K562 (cell line): ENCODE data around the gene CELSR1. TPM values are rescaled to one million over a fixed set of nuclear protein-coding genes. Genes with fewer than 3 reads are reported as not detected.

Experiments used
- ATAC-seq: fragments of 200-7000 bp; cut with Tn5 transposase; 3 replicates; pipeline ENCODE4 v1.9.1; 2020; ENCODE audit warnings: moderate library complexity
- BruUV-seq: library from RNA; stranded (reverse); fragments of 400-500 nt; replicated peaks from 2 replicates; lab custom pipeline; 2021; lab: Mats Ljungman, UMichigan
- CTCF ChIA-PET: fragments of 300-600 bp; formaldehyde crosslinking; extraction: SDS; loops from one replicate; lab custom pipeline; 2021; ENCODE audit warnings: low intra/inter-chr PET ratio; lab: Yijun Ruan, JAX
- POLR2A ChIA-PET: fragments of 300-600, 350-650 bp; sonication (Branson Sonifier 250); formaldehyde crosslinking; extraction: SDS; loops from one replicate; lab custom pipeline; 2021; ENCODE audit warnings: antibody characterized with exemption, inconsistent platforms; lab: Yijun Ruan, JAX
- DNase-seq, 4 experiments: peaks; one replicate each; pipeline versions ENCODE4 v3.0.0 to v3.0.0-alpha.2; 2011 to 2018; ENCODE audit warnings: low spot score in 3 of 4, mixed read lengths in 3 of 4; ENCODE audit errors: extremely low read depth in 1 of 4
- FAIRE-seq: peaks from 2 replicates; lab custom pipeline; 2011; peaks lifted over from hg19 to GRCh38; lab: Jason Lieb, UNC
- H2AFZ ChIP-seq: 2 replicates; pipeline ENCODE4 v1.6.0; 2011; ENCODE audit warnings: low read depth, low read length, control low read depth, inconsistent platforms
- H3K27ac ChIP-seq: fragments of 200-600 bp; 3 replicates; pipeline ENCODE4 v1.8.0; 2011; ENCODE audit warnings: low read depth, mild to moderate bottlenecking, control low read depth, inconsistent platforms, low read length, moderate library complexity, mixed read lengths; ENCODE audit errors: extremely low read depth
- H3K27me3 ChIP-seq, 2 experiments: fragments of 300-600 bp in 1 of 2; 2 replicates in 1 of 2; 3 replicates in 1 of 2; pipeline versions ENCODE4 v1.6.0 to v1.8.0; 2011; ENCODE audit warnings: inconsistent platforms in 2 of 2, low read length in 2 of 2, mild to moderate bottlenecking in 1 of 2, mixed read lengths in 1 of 2, moderate library complexity in 1 of 2; ENCODE audit not compliant: control insufficient read depth in 2 of 2, insufficient read depth in 2 of 2
- H3K36me3 ChIP-seq: fragments of 300-600 bp; 3 replicates; pipeline ENCODE4 v1.8.0; 2011; ENCODE audit warnings: mild to moderate bottlenecking, low read length, inconsistent platforms; ENCODE audit not compliant: control insufficient read depth, insufficient read depth
- H3K4me1 ChIP-seq, 2 experiments: fragments of 200-600 bp in 1 of 2; replicated peaks in 1 of 2; 2 replicates in 1 of 2; 3 replicates in 1 of 2; pipeline versions ENCODE4 v1.5.1 to v1.8.0; 2011; ENCODE audit warnings: inconsistent platforms in 2 of 2, low read length in 2 of 2, mild to moderate bottlenecking in 1 of 2, mixed read lengths in 1 of 2, moderate library complexity in 1 of 2; ENCODE audit not compliant: control insufficient read depth in 2 of 2, insufficient read depth in 2 of 2
- H3K4me2 ChIP-seq: 2 replicates; pipeline ENCODE4 v1.6.1; 2011; ENCODE audit warnings: low read length, control low read depth, inconsistent platforms, mixed read lengths; ENCODE audit not compliant: insufficient read depth
- H3K4me3 ChIP-seq: fragments of 200-600 bp; sonication (generic), shearing (Covaris generic); 2 replicates; pipeline ENCODE4 v1.5.1; 2016; ENCODE audit warnings: control low read depth, inconsistent platforms
- H3K79me2 ChIP-seq: fragments of 200-600 bp; 3 replicates; pipeline ENCODE4 v1.8.0; 2011; ENCODE audit warnings: low read length, inconsistent platforms; ENCODE audit not compliant: control insufficient read depth, insufficient read depth
- H3K9ac ChIP-seq, 2 experiments: 2 replicates each; pipeline versions ENCODE4 v1.6.0 to v1.6.1; 2011; ENCODE audit warnings: low read depth in 2 of 2, low read length in 2 of 2, control low read depth in 1 of 2, inconsistent platforms in 1 of 2, mild to moderate bottlenecking in 1 of 2, mixed read lengths in 1 of 2; ENCODE audit not compliant: insufficient read depth in 1 of 2
- H3K9me1 ChIP-seq: one replicate; pipeline ENCODE4 v1.6.0; 2011; ENCODE audit warnings: inconsistent platforms, mild to moderate bottlenecking, low read length, moderate library complexity; ENCODE audit not compliant: control insufficient read depth, insufficient read depth
- H3K9me3 ChIP-seq: replicated peaks from 2 replicates; pipeline ENCODE4 v1.5.1; 2011; ENCODE audit warnings: low read depth, low read length, inconsistent platforms; ENCODE audit not compliant: control insufficient read depth, insufficient read depth
- H4K20me1 ChIP-seq: replicated peaks from 2 replicates; pipeline ENCODE4 v1.6.1; 2011; ENCODE audit warnings: low read length, inconsistent platforms, mixed read lengths; ENCODE audit not compliant: control insufficient read depth, insufficient read depth
- CREB1 ChIP-seq, 2 experiments: sonication (generic) in 1 of 2; formaldehyde crosslinking in 1 of 2; IDR thresholded peaks; 2 replicates each; pipeline versions ENCODE4 v1.6.1 to v1.8.0; 2012 to 2022; ENCODE audit warnings: inconsistent platforms in 1 of 2, mild to moderate bottlenecking in 1 of 2, missing genetic modification reagents in 1 of 2, moderate library complexity in 1 of 2
- HNRNPL ChIP-seq: fragments of 200-400 bp; formaldehyde crosslinking; IDR thresholded peaks from 2 replicates; pipeline ENCODE4 v1.6.1; 2017; ENCODE audit warnings: low read depth, mild to moderate bottlenecking, low read length
- RBFOX2 ChIP-seq: fragments of 200-400 bp; formaldehyde crosslinking; IDR thresholded peaks from 2 replicates; pipeline ENCODE4 v1.6.1; 2017; ENCODE audit warnings: low read depth, mild to moderate bottlenecking, low read length, moderate library complexity
- SETDB1 ChIP-seq: IDR thresholded peaks from one replicate; pipeline ENCODE4 v1.6.1; 2012; ENCODE audit warnings: low read length, control low read depth, inconsistent platforms
- WGBS: fragments of 100-300 bp; shearing (Covaris generic); methylation state at CpG from one replicate; pipeline ENCODE4 v1.1.6; 2016; ENCODE audit warnings: low coverage, mixed read lengths; ENCODE audit not compliant: insufficient coverage; ENCODE audit errors: missing lambda C conversion rate; 5-methylcytosine and 5-hydroxymethylcytosine counted together
- in situ Hi-C: fragments of 300-500 bp; cut with MboI; formaldehyde crosslinking; loops from 4 replicates; pipeline ENCODE4 v1.15.0; 2018; ENCODE audit warnings: inconsistent platforms, mixed read lengths
- intact Hi-C: fragments of 100-400 bp; cut with micrococcal nuclease; formaldehyde crosslinking; loops from 2 replicates; pipeline ENCODE4 v1.14.2; 2022
- polyA plus RNA-seq, 8 experiments: library from polyadenylated mRNA; depleted of rRNA in 4 of 8; stranded (reverse) in 5 of 8; unstranded in 3 of 8; fragments of >200 nt; fragmentation: Nextera tagmentation in 2 of 8; fragmentation: Illumina TruSeq in 1 of 8; extraction: Ambion mirVana in 2 of 8; extraction: Trizol in 1 of 8; gene quantifications; 2 replicates each; pipeline versions ENCODE4 v1.2.1 to v1.2.3, GENCODE V29; 2011 to 2014; ENCODE audit warnings: inconsistent platforms in 1 of 8, missing spikeins in 1 of 8
- total RNA-seq, 7 experiments: library from RNA; depleted of rRNA in 6 of 7; stranded (reverse); fragments of >200 nt in 6 of 7; fragmentation: Illumina TruSeq in 2 of 7; extraction: Trizol in 2 of 7; gene quantifications; 2 replicates each; pipeline versions ENCODE4 v1.2.1 to v1.2.3, GENCODE V29; 2011 to 2021; ENCODE audit warnings: low replicate concordance in 1 of 7

CELSR1 gene
- total and polyA plus RNA-seq, 9 of the 15 experiments (the other 6 are each of a cell fraction or from before 2014, with no cell fraction given) = under 0.01 to 0.09 TPM; not detected in 7

GRCh38 chr22:46587061-46587460 lies 49.6 kb upstream of the CELSR1 start (continued):
- TF ChIP-seq CREB1 (IDR thresholded peaks at IDR 0.05) (no peak), CREB1 (CRISPR knock-in tag; IDR thresholded peaks at IDR 0.05) (no peak)

- no peak overlapping the region for H3K27ac ChIP-seq
Observed at GRCh38 chr22:46586531-46587011, 49.2 kb upstream of the CELSR1 start.

GRCh38 chr22:46586123-46586519 lies 48.7 kb upstream of the CELSR1 start:
- ATAC-seq = no peak
- Histone ChIP-seq H3K4me3 (no peak overlapping the region), H3K9ac (no peak overlapping the region; a peak in 1 of 4 replicates), H3K27ac (no peak overlapping the region), H3K4me2 (no peak overlapping the region), H4K20me1 (peaks cover 9% of the 10 kb centered on the region), H3K4me1 (peaks cover 7 to 70% of the 10 kb centered on the region in 2 experiments; a peak in 4 of 5 replicates), H3K36me3 (peaks cover 10% of the 10 kb centered on the region; the same call in 2 of the 3 replicates), H3K9me1 (no peaks in the 10 kb centered on the region), H3K9me3 (no peaks in the 10 kb centered on the region), H3K79me2 (peaks cover 80% of the 10 kb centered on the region), H3K27me3 (no peaks in the 10 kb centered on the region), H2AFZ (no peak overlapping the region)
- in situ Hi-C loops (no loop called here), intact Hi-C loops (no loop called here)
- DNase-seq = peak in 2 of 4 experiments; percentile 52
- ChIA-PET POLR2A (interaction anchor here (0.6 kb wide), 1 partner anchor 292 kb away, joined by 3 read pairs; no protein-coding TSS in a partner anchor), CTCF (no interaction called here)
- 100% methylated on average over 1 of the region's 12 CpGs for WGBS
- FAIRE-seq = no peak
- no TSS peak for BruUV-seq
- TF ChIP-seq HNRNPL (no peak), RBFOX2 (0 out of 2 replicates have a peak, but pooled peaks have one; percentile 7)

More at GRCh38 chr22:46586531-46587011, 49.2 kb upstream of the CELSR1 start:
- Histone ChIP-seq H3K4me1 (peaks cover 3 to 68% of the 10 kb centered on the region in 2 experiments; a peak in 4 of 5 replicates), H3K79me2 (peaks cover 79% of the 10 kb centered on the region), H3K9me3 (no peaks in the 10 kb centered on the region), H3K4me3 (no peak overlapping the region), H3K27me3 (no peaks in the 10 kb centered on the region), H4K20me1 (peaks cover 5% of the 10 kb centered on the region), H3K9ac (peak overlapping the region in 1 of 2 experiments; percentile 35; a peak in 1 of 4 replicates), H3K36me3 (peaks cover 5% of the 10 kb centered on the region; the same call in 2 of the 3 replicates), H2AFZ (no peak overlapping the region), H3K4me2 (no peak overlapping the region), H3K9me1 (no peaks in the 10 kb centered on the region)
- POLR2A ChIA-PET = interaction anchor here (0.6 kb wide), 1 partner anchor 291 kb away, joined by 3 read pairs; no protein-coding TSS in a partner anchor
- in situ Hi-C loops = no loop called here
- CTCF ChIA-PET = no interaction called here
- TF ChIP-seq SETDB1 = no peak
- ATAC-seq (no peak), DNase-seq (no peak), FAIRE-seq (no peak)
- BruUV-seq = no TSS peak
- intact Hi-C loops = no loop called here
- WGBS = 97% methylated on average over 8 of the region's 12 CpGs
